GM12873 (cell line): ENCODE measurements around the gene PRDM16.

Experiments used
- CTCF ChIP-seq: IDR thresholded peaks from 2 replicates; pipeline ENCODE4 v1.5.1; 2012; ENCODE audit warnings: low read depth, mild to moderate bottlenecking, moderate library complexity, low read length, control low read depth; ENCODE audit not compliant: insufficient read depth; ENCODE audit errors: missing control alignments

PRDM16 gene

GRCh38 chr1:3240524-3241235 is 171.7 kb downstream of the PRDM16 start:
- no peak for TF ChIP-seq CTCF

GRCh38 chr1:3241236-3241550 is 172.2 kb downstream of the PRDM16 start:
- no peak for TF ChIP-seq CTCF

- no peak for TF ChIP-seq CTCF
These were observed 172.8 kb downstream of the PRDM16 start for GRCh38 chr1:3241673-3242407.

DNA sequence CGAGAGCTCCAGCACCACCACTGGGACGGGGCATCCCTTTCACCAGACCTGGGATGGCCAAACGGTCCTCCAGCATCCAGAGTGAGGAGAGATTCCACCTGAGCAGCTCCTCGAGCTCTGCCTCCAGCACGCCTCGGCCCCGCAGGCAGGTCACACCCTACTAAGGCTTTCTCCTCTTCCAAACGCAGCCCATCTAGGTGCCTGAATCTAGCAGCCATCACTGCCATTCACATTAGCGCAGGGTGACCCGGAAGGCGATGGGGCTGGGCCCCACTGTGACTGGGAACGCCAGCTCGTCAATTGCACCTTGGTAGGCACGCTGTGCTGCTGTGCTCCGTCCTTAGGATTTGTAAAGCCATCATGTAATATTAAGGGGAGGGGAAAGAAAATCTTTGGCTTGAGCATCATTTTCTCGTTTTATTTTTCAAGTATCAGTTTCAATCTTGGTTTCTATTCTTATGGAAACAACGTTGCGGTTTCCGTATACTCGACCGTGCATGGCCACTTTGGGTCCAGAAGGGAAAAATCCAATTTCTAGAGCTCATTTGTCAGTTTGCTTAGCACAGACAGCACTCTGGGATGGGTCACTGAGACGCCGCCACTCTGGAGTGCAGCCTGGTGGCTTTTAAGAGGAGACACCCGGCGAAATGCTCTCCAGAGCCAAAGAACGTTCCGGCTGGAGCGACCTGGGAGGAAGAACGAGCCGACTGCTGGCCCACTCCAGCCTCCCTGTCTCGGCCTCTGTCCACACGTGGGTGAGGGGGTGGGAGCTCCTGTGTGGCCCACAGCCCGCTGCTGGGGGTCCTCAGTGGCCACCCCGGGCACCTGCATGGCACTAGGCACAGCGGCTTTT is 173.6 kb downstream of the PRDM16 start:
- no peak for TF ChIP-seq CTCF

- no peak for TF ChIP-seq CTCF
These were observed 174.3 kb downstream of the PRDM16 start for GRCh38 chr1:3243304-3243703.

GRCh38 chr1:3244025-3244926 is 175.3 kb downstream of the PRDM16 start:
- no peak for TF ChIP-seq CTCF
